ENCODE data around the gene OR6B1. TPM values are rescaled to one million over a fixed set of nuclear protein-coding genes. Genes with fewer than 3 reads are reported as not detected.

OR6B1 gene
- polyA plus RNA-seq, 1 donor from 2014 or later: not detected

DNA sequence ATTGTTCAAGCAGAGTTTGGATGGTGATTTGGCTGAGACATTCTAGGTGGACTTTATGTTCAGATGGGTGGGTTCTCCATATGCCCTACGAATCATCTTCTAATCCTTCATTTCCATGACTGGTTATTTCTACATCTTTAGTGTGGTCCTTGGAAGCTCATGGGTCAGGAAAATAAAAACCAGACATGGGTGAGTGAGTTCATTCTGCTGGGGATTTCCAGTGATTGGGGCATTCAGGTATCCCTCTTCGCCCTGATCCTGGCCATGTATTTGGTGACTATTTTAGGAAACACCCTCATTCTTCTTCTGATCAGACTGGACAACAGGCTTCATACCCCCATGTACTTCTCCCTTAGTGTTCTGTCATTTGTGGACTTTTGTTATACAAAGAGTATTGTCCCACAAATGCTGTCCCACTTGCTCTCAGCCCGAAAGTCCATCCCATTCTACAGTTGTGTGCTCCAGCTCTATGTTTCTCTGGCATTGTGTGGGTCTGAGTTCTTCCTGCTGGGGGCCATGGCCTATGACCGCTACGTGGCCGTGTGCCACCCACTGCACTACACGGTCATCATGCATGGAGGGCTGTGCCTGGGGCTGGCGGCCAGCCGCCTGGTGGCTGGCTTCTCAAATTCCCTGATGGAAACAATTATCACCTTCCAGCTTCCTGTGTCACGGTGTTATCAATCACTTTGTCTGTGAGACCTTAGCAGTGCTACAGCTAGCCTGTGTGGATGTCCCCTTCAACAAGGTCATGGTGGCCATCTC is 19.2 kb upstream of the OR6B1 start:
- Histone ChIP-seq H3K79me2 (replicated peaks; ENCODE audit: insufficient read depth, low read length) (no peaks in the 10 kb centered on the region), H4K20me1 (ENCODE audit: insufficient read depth) (no peaks in the 10 kb centered on the region), H3F3A (ENCODE audit: insufficient read depth, low read length, poor library complexity, severe bottlenecking) (no peaks in the 10 kb centered on the region), H3K9me2 (ENCODE audit: insufficient read depth, low read length) (no peaks in the 10 kb centered on the region), H3K27ac (ENCODE audit: low read length) (no peak overlapping the region), H3K4me3 (ENCODE audit: low read length) (no peak overlapping the region), H3K9ac (ENCODE audit: low read length) (no peak overlapping the region), H3K36me3 (ENCODE audit: insufficient read depth, low read length) (no peaks in the 10 kb centered on the region), H3K4me2 (ENCODE audit: low read length) (no peak overlapping the region), H3K9me3 (ENCODE audit: low read length) (no peaks in the 10 kb centered on the region), H2AFZ (ENCODE audit: low read depth, low read length) (no peak overlapping the region), H3K27me3 (ENCODE audit: insufficient read depth, low read depth, low read length) (no peaks in the 10 kb centered on the region)
- TF ChIP-seq MXI1 (conservative IDR thresholded peaks at IDR 0.05; ENCODE audit: poor library complexity, severe bottlenecking) (no peak), EZH2 (IDR thresholded peaks at IDR 0.05; ENCODE audit: borderline replicate concordance, insufficient read depth, low read length, poor library complexity, severe bottlenecking) (no peak), POLR2AphosphoS5 (IDR thresholded peaks at IDR 0.05) (no peak), RAD21 (conservative IDR thresholded peaks at IDR 0.05) (no peak), EP300 (conservative IDR thresholded peaks at IDR 0.05; ENCODE audit: poor library complexity, severe bottlenecking) (no peak), TAF1 (IDR thresholded peaks at IDR 0.05; ENCODE audit: low read depth) (no peak), CTCF (IDR thresholded peaks at IDR 0.05; ENCODE audit: poor library complexity, severe bottlenecking) (no peak), SMC3 (conservative IDR thresholded peaks at IDR 0.05; ENCODE audit: poor library complexity) (no peak)
- TF ChIP-seq, protein P1, sequence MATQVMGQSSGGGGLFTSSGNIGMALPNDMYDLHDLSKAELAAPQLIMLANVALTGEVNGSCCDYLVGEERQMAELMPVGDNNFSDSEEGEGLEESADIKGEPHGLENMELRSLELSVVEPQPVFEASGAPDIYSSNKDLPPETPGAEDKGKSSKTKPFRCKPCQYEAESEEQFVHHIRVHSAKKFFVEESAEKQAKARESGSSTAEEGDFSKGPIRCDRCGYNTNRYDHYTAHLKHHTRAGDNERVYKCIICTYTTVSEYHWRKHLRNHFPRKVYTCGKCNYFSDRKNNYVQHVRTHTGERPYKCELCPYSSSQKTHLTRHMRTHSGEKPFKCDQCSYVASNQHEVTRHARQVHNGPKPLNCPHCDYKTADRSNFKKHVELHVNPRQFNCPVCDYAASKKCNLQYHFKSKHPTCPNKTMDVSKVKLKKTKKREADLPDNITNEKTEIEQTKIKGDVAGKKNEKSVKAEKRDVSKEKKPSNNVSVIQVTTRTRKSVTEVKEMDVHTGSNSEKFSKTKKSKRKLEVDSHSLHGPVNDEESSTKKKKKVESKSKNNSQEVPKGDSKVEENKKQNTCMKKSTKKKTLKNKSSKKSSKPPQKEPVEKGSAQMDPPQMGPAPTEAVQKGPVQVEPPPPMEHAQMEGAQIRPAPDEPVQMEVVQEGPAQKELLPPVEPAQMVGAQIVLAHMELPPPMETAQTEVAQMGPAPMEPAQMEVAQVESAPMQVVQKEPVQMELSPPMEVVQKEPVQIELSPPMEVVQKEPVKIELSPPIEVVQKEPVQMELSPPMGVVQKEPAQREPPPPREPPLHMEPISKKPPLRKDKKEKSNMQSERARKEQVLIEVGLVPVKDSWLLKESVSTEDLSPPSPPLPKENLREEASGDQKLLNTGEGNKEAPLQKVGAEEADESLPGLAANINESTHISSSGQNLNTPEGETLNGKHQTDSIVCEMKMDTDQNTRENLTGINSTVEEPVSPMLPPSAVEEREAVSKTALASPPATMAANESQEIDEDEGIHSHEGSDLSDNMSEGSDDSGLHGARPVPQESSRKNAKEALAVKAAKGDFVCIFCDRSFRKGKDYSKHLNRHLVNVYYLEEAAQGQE (IDR thresholded peaks at IDR 0.05; ENCODE audit: borderline replicate concordance): no peak

- H3K4me2 ChIP-seq (ENCODE audit: low read length): no peak overlapping the region
- no peak overlapping the region for H2AFZ ChIP-seq (ENCODE audit: low read depth, low read length)
- H3F3A ChIP-seq (ENCODE audit: insufficient read depth, low read length, poor library complexity, severe bottlenecking): no peaks in the 10 kb centered on the region
- no peaks in the 10 kb centered on the region for H3K9me3 ChIP-seq (ENCODE audit: low read length)
- H4K20me1 ChIP-seq (ENCODE audit: insufficient read depth): no peaks in the 10 kb centered on the region
- no peak overlapping the region for H3K9ac ChIP-seq (ENCODE audit: low read length)
- no peaks in the 10 kb centered on the region for H3K79me2 ChIP-seq (replicated peaks; ENCODE audit: insufficient read depth, low read length)
- no peak overlapping the region for H3K4me3 ChIP-seq (ENCODE audit: low read length)
- no peak overlapping the region for H3K27ac ChIP-seq (ENCODE audit: low read length)
- no peak for TF ChIP-seq POLR2AphosphoS5 (IDR thresholded peaks at IDR 0.05)
- TF ChIP-seq RAD21 (conservative IDR thresholded peaks at IDR 0.05): no peak
- no peak for TF ChIP-seq EP300 (conservative IDR thresholded peaks at IDR 0.05; ENCODE audit: poor library complexity, severe bottlenecking)
- TF ChIP-seq, protein P1 (IDR thresholded peaks at IDR 0.05; ENCODE audit: borderline replicate concordance): no peak
- TF ChIP-seq SMC3 (conservative IDR thresholded peaks at IDR 0.05; ENCODE audit: poor library complexity): no peak
- TF ChIP-seq EZH2 (IDR thresholded peaks at IDR 0.05; ENCODE audit: borderline replicate concordance, insufficient read depth, low read length, poor library complexity, severe bottlenecking): no peak
- TF ChIP-seq TAF1 (IDR thresholded peaks at IDR 0.05; ENCODE audit: low read depth): no peak
- no peaks in the 10 kb centered on the region for H3K9me2 ChIP-seq (ENCODE audit: insufficient read depth, low read length)
- H3K27me3 ChIP-seq (ENCODE audit: insufficient read depth, low read depth, low read length): no peaks in the 10 kb centered on the region
- no peaks in the 10 kb centered on the region for H3K36me3 ChIP-seq (ENCODE audit: insufficient read depth, low read length)
Measured at GRCh38 chr7:143983960-143984359, 16.2 kb upstream of the OR6B1 start.

Data from neural cell (in vitro differentiated cells).